Measurements from ENCODE around the gene GYG1. TPM values are rescaled to one million over a fixed set of nuclear protein-coding genes. Genes with fewer than 3 reads are reported as not detected.

The GYG1 gene
- total and polyA plus RNA-seq, 4 donors, result 67.3 to 101 (median 82.7) TPM

DNA sequence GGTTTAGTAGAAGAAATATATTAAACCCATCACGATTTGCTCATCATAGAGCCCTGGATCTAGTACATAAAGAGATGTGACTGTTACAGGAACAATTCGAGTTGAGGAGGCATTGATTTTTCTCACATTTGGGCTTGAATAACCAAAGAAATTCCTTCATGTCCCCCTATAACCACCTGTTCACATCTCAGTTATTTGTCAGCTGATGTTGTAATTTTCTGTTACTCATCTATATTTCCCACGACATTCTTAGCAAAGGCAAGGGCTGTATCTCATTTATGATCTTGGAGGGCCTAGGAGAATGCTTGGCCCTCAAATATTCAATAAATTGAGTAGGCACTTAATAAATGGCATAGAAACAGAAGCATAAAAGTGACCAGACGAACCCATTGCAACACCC, 36.4 kb upstream of the GYG1 start:
- WGBS, 2 donors, result 50 to 52% methylated on average over 4 of the region's 4 CpGs
- Histone ChIP-seq H3K36me3 (ENCODE audit: control insufficient read depth in 1 of 2, insufficient read depth in 2 of 2, low read length in 1 of 2) (no peaks in the 10 kb centered on the region), H3K9me3 (ENCODE audit: control insufficient read depth, low read length) (no peaks in the 10 kb centered on the region), H3K4me3 (ENCODE audit: low read length in 2 of 2) (no peak overlapping the region), H3K27ac (ENCODE audit: low read depth in 1 of 2, low read length in 2 of 2) (peak overlapping the region in 1 of 2 donors; percentile 82), H3K4me1 (ENCODE audit: control insufficient read depth in 1 of 2, insufficient read depth in 2 of 2, low read length in 2 of 2) (peaks cover 0 to 6% of the 10 kb centered on the region in 2 donors), H3K27me3 (ENCODE audit: control insufficient read depth in 1 of 2, insufficient read depth in 2 of 2, low read length in 1 of 2) (no peaks in the 10 kb centered on the region)
- intact Hi-C loops (cut with DNase I), result loop anchor here (1.0 to 10.0 kb wide), 6 partner anchors 37 to 382 kb away; partner anchors contain the start of gene GYG1 (in 2 of the 2)
- ATAC-seq (ENCODE audit: low FRiP score) (no peak), DNase-seq (no peak)

GRCh38 chr3:148955544-148956346, 35.6 kb upstream of the GYG1 start:
- Histone ChIP-seq H3K4me3 (ENCODE audit: low read length in 2 of 2) (peak overlapping the region in 1 of 2 donors; percentile 45), H3K9me3 (ENCODE audit: control insufficient read depth, low read length) (no peaks in the 10 kb centered on the region), H3K27me3 (ENCODE audit: control insufficient read depth in 1 of 2, insufficient read depth in 2 of 2, low read length in 1 of 2) (no peaks in the 10 kb centered on the region), H3K27ac (ENCODE audit: low read depth in 1 of 2, low read length in 2 of 2) (peak overlapping the region; percentile 100), H3K4me1 (ENCODE audit: control insufficient read depth in 1 of 2, insufficient read depth in 2 of 2, low read length in 2 of 2) (peaks cover 0 to 6% of the 10 kb centered on the region in 2 donors), H3K36me3 (ENCODE audit: control insufficient read depth in 1 of 2, insufficient read depth in 2 of 2, low read length in 1 of 2) (no peaks in the 10 kb centered on the region)
- WGBS, 2 donors, result 11 to 13% methylated on average over 12 of the region's 12 CpGs
- peak; percentile 94 for ATAC-seq (ENCODE audit: low FRiP score)
- intact Hi-C loops (cut with DNase I), result loop anchor here (1.0 to 10.0 kb wide), 6 partner anchors 37 to 382 kb away; partner anchors contain the start of gene GYG1 (in 2 of the 2)
- peak in 1 of 2 donors; percentile 66 for DNase-seq

DNA sequence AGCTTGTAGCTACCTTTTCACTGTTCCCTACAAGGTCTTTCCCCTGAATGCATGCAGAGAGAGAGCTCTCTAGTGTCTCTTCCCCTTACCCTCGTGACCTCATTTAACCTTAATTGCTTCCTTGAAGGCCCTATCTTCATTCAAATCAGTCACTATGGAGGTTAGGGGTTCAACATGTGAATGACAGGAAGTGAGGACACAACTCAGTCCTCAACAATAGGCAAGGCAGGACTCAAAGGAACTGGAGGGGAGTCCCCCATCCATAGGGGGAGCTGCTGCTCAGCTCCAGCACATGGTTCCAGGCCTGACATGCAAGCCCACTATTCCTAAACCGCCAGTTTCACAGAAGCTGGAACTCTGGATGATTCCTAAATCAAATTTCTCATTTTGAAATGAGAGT, 33.8 kb upstream of the GYG1 start:
- WGBS, 2 donors, result 90% methylated on average over 2 of the region's 2 CpGs
- no peak for ATAC-seq (ENCODE audit: low FRiP score)
- intact Hi-C loops (cut with DNase I), result loop anchor here (5.0 to 10.0 kb wide), 4 partner anchors 35 to 380 kb away; partner anchors contain the start of gene GYG1 (in 2 of the 2)
- H3K9me3 ChIP-seq (ENCODE audit: control insufficient read depth, low read length), result no peaks in the 10 kb centered on the region
- peaks cover 0 to 6% of the 10 kb centered on the region in 2 donors for H3K4me1 ChIP-seq (ENCODE audit: control insufficient read depth in 1 of 2, insufficient read depth in 2 of 2, low read length in 2 of 2)
- no peak for DNase-seq
- peak overlapping the region; percentile 100 for H3K27ac ChIP-seq (ENCODE audit: low read depth in 1 of 2, low read length in 2 of 2)
- H3K4me3 ChIP-seq (ENCODE audit: low read length in 2 of 2), result no peak overlapping the region
- no peaks in the 10 kb centered on the region for H3K36me3 ChIP-seq (ENCODE audit: control insufficient read depth in 1 of 2, insufficient read depth in 2 of 2, low read length in 1 of 2)
- H3K27me3 ChIP-seq (ENCODE audit: control insufficient read depth in 1 of 2, insufficient read depth in 2 of 2, low read length in 1 of 2), result no peaks in the 10 kb centered on the region

DNA sequence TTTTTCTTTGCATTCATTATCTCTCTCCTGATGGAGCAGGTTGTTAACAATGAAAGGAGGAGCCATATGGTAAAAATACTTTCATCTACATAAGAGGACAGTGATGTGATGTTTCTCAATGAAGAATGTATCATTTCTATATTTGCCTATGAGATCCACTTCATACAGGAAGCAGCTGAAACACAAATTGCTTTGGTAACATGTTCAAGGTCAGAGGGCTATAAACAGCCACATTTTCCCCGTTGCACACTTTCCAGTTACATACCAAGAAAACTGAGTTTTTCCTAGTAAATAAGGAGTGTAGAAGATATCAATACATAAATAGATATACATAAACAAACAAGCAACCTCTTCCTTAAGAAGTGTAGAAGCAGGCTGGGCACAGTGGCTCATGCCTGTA, 32.6 kb upstream of the GYG1 start:
- Histone ChIP-seq H3K27me3 (ENCODE audit: control insufficient read depth in 1 of 2, insufficient read depth in 2 of 2, low read length in 1 of 2) (no peaks in the 10 kb centered on the region), H3K4me1 (ENCODE audit: control insufficient read depth in 1 of 2, insufficient read depth in 2 of 2, low read length in 2 of 2) (peaks cover 0 to 6% of the 10 kb centered on the region in 2 donors), H3K27ac (ENCODE audit: low read depth in 1 of 2, low read length in 2 of 2) (no peak overlapping the region), H3K36me3 (ENCODE audit: control insufficient read depth in 1 of 2, insufficient read depth in 2 of 2, low read length in 1 of 2) (no peaks in the 10 kb centered on the region), H3K4me3 (ENCODE audit: low read length in 2 of 2) (no peak overlapping the region), H3K9me3 (ENCODE audit: control insufficient read depth, low read length) (no peaks in the 10 kb centered on the region)
- no peak for ATAC-seq (ENCODE audit: low FRiP score)
- intact Hi-C loops (cut with DNase I), result loop anchor here (5.0 to 10.0 kb wide), 4 partner anchors 34 to 379 kb away; partner anchors contain the start of gene GYG1 (in 2 of the 2)
- 90 to 94% methylated on average over 1 of the region's 1 CpG for WGBS, 2 donors
- no peak for DNase-seq

DNA sequence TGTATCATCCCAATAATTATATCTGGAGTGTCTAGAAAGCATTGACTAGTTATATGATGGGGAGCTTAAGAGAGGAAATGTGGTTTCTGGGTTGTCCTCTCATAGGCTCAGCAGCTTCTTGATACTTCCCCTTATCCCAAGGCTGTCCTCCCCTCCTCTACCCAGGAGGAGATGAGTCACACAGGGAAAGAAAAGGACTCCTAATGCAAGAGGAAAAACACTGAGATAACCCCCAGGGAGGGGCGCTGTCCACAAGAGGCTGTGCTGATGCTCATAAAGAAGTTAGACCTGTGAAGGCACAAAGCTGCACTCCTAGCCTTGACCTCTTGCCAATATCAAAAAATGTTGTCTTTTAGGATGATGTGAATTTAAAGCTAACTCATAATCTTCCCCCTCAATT, 28.8 kb upstream of the GYG1 start:
- WGBS, 2 donors, result 60 to 72% methylated on average over 1 of the region's 1 CpG
- Histone ChIP-seq H3K27me3 (ENCODE audit: control insufficient read depth in 1 of 2, insufficient read depth in 2 of 2, low read length in 1 of 2) (no peaks in the 10 kb centered on the region), H3K4me1 (ENCODE audit: control insufficient read depth in 1 of 2, insufficient read depth in 2 of 2, low read length in 2 of 2) (no peaks in the 10 kb centered on the region), H3K27ac (ENCODE audit: low read depth in 1 of 2, low read length in 2 of 2) (no peak overlapping the region), H3K4me3 (ENCODE audit: low read length in 2 of 2) (no peak overlapping the region), H3K36me3 (ENCODE audit: control insufficient read depth in 1 of 2, insufficient read depth in 2 of 2, low read length in 1 of 2) (no peaks in the 10 kb centered on the region), H3K9me3 (ENCODE audit: control insufficient read depth, low read length) (no peaks in the 10 kb centered on the region)
- intact Hi-C loops (cut with DNase I), result no loop called here
- ATAC-seq (ENCODE audit: low FRiP score), result peak; percentile 48
- peak in 1 of 2 donors; percentile 48 for DNase-seq

GRCh38 chr3:148964809-148965208, 26.5 kb upstream of the GYG1 start:
- WGBS, 2 donors, result 96 to 98% methylated on average over 3 of the region's 3 CpGs
- intact Hi-C loops (cut with DNase I), result no loop called here
- Histone ChIP-seq H3K4me1 (ENCODE audit: control insufficient read depth in 1 of 2, insufficient read depth in 2 of 2, low read length in 2 of 2) (no peaks in the 10 kb centered on the region), H3K27me3 (ENCODE audit: control insufficient read depth in 1 of 2, insufficient read depth in 2 of 2, low read length in 1 of 2) (no peaks in the 10 kb centered on the region), H3K4me3 (ENCODE audit: low read length in 2 of 2) (no peak overlapping the region), H3K36me3 (ENCODE audit: control insufficient read depth in 1 of 2, insufficient read depth in 2 of 2, low read length in 1 of 2) (no peaks in the 10 kb centered on the region), H3K27ac (ENCODE audit: low read depth in 1 of 2, low read length in 2 of 2) (no peak overlapping the region), H3K9me3 (ENCODE audit: control insufficient read depth, low read length) (no peaks in the 10 kb centered on the region)
- ATAC-seq (ENCODE audit: low FRiP score) (no peak), DNase-seq (no peak)

DNA sequence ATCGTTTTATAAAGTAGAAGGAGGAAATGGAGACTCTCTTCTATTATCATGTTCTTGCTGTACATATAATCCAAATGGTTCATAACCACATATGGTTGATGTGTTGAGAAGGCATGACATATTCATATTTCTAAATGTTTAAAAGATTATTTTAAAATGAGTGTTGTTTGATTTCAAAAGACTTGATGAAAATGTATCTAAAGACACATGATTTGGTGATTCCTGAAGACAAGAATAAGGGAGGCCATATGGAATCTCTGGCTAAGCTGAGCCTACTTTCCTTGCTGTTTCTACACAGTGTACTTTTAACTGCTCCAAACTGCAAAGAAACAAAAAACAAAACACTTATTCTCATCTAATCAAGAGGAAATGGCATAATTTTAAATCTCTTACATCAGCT, 23.0 kb upstream of the GYG1 start:
- no peak overlapping the region for H3K27ac ChIP-seq (ENCODE audit: low read depth in 1 of 2, low read length in 2 of 2)
- no peaks in the 10 kb centered on the region for H3K36me3 ChIP-seq (ENCODE audit: control insufficient read depth in 1 of 2, insufficient read depth in 2 of 2, low read length in 1 of 2)
- H3K4me3 ChIP-seq (ENCODE audit: low read length in 2 of 2), result no peak overlapping the region
- DNase-seq (no peak), ATAC-seq (ENCODE audit: low FRiP score) (no peak)
- no peaks in the 10 kb centered on the region for H3K27me3 ChIP-seq (ENCODE audit: control insufficient read depth in 1 of 2, insufficient read depth in 2 of 2, low read length in 1 of 2)
- intact Hi-C loops (cut with DNase I), result no loop called here
- no peaks in the 10 kb centered on the region for H3K9me3 ChIP-seq (ENCODE audit: control insufficient read depth, low read length)
- 81 to 86% methylated on average over 1 of the region's 1 CpG for WGBS, 2 donors
- H3K4me1 ChIP-seq (ENCODE audit: control insufficient read depth in 1 of 2, insufficient read depth in 2 of 2, low read length in 2 of 2), result peaks cover 0 to 1% of the 10 kb centered on the region in 2 donors

DNA sequence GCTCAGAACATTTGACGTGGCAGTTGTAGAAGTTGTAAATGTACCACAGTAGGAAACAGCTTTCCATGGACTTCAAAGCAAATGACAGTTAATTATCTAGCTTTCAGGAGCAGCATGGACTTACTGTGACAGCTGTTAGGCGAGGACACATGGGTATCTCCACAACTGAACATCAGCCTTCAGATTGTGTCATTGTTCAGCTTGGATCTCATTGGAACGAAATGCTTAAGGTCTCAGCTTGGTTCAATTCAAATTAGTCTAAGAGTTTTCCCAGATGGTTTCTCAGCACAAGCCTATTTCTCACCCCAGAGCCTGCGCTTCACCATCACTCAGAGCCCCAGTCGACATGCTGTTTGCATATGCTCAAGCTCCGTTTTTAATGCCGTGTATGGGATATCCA, 21.1 kb upstream of the GYG1 start:
- Histone ChIP-seq H3K4me1 (ENCODE audit: control insufficient read depth in 1 of 2, insufficient read depth in 2 of 2, low read length in 2 of 2) (peaks cover 0 to 1% of the 10 kb centered on the region in 2 donors), H3K27me3 (ENCODE audit: control insufficient read depth in 1 of 2, insufficient read depth in 2 of 2, low read length in 1 of 2) (no peaks in the 10 kb centered on the region), H3K36me3 (ENCODE audit: control insufficient read depth in 1 of 2, insufficient read depth in 2 of 2, low read length in 1 of 2) (no peaks in the 10 kb centered on the region), H3K9me3 (ENCODE audit: control insufficient read depth, low read length) (no peaks in the 10 kb centered on the region), H3K27ac (ENCODE audit: low read depth in 1 of 2, low read length in 2 of 2) (peak overlapping the region in 1 of 2 donors; percentile 36), H3K4me3 (ENCODE audit: low read length in 2 of 2) (no peak overlapping the region)
- no peak for ATAC-seq (ENCODE audit: low FRiP score)
- intact Hi-C loops (cut with DNase I), result loop anchor here (5.0 to 10.0 kb wide), 3 partner anchors 47 to 515 kb away; no protein-coding TSS in a partner anchor
- 93 to 95% methylated on average over 7 of the region's 7 CpGs for WGBS, 2 donors
- no peak for DNase-seq

Measured in aorta (tissue), 5 donors.